ENCODE results near the gene IRF2BPL. TPM values are rescaled to one million over a fixed set of nuclear protein-coding genes. Genes with fewer than 3 reads are reported as not detected.

IRF2BPL gene
- total and polyA plus RNA-seq, 4 donors = 23.7 to 55.0 (median 45.3) TPM

DNA sequence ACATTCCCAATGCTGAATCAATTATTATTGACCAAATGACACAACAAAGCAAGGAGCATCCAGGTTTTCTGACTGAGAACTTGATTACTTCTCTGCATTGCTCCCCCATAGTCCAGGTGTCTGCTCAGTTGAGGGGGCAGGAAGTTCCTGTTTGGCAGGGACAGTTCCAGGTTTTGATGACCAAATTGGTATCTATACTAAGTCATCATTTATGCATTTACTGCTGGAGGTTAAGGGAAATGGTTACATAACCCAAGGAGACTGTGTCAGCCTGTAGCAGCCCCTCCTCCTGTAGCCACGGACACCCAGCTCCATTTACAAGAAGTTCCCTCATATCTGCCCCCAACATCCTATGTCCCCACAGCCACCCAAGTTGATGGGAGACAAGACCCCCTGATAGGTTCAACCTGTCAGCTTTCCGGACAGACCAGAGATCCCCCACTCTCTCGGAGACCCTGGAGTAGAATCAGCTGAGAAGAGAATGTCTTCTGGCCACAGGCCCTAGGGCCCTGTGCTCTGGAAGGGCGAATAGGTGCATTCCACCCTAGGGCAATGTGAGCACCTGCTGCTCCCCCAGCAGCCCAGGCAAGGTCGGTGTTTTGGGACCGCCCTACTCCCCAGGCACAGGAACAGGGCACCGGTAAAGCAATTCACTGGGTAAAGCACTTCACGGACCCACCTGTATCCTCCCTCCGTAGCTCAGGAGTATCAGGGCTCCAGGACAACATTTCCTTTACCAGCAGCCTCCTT lies 23.6 kb downstream of the IRF2BPL start:
- no peaks in the 10 kb centered on the region for H3K9me3 ChIP-seq (ENCODE audit: control insufficient read depth, insufficient read depth, low read length)
- no peaks in the 10 kb centered on the region for H3K36me3 ChIP-seq (ENCODE audit: control insufficient read depth, insufficient read depth, low read length)
- H3K27ac ChIP-seq (ENCODE audit: low read depth, low read length) = no peak overlapping the region
- H3K4me1 ChIP-seq (ENCODE audit: control insufficient read depth, insufficient read depth, low read length) = peaks cover 36% of the 10 kb centered on the region
- no peak for DNase-seq (ENCODE audit: low read depth in 4 of 6, low spot score in 6 of 6)
- H3K4me3 ChIP-seq (ENCODE audit: low read depth, low read length) = no peak overlapping the region
- 65% methylated on average over 9 of the region's 9 CpGs for WGBS (ENCODE audit: insufficient coverage)
- no peaks in the 10 kb centered on the region for H3K27me3 ChIP-seq (ENCODE audit: control insufficient read depth, insufficient read depth, low read length)

DNA sequence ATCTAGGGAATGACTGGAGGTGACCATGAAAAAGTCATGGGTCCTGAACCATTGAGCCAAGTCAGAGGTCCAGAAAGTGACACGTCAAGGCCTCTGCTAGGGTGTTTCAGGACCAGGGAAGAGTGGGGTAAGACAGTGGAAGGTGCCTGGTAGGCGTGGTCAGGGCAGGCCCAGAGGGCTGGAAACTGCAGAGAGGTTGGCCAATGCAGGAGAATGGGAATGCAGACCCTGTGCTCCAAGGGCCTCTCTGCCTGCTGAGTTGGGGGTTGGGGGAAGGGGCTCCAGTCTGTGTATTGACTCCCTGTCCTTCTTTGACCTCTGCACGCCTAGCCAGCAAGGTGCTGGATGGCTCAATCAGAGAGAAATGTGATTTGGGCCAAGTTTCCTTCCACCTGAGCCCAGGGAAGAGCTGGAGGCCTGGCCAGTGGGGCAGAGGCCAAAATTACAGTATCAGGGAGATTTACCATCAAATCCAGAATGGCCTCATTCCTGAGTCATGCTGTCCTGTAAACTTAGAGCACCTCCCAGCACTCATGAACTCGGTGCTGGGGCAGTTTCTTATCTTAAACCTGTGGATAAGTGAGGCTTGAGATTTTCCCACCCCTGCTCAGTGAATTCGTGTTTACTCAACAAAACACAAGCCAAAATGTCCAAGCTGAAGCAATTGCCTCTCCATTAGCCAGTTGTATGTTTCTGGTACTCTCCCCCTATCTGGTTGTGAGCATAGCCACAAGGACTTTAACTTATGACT lies 24.4 kb downstream of the IRF2BPL start:
- Histone ChIP-seq H3K4me1 (ENCODE audit: control insufficient read depth, insufficient read depth, low read length) (peaks cover 44% of the 10 kb centered on the region), H3K27ac (ENCODE audit: low read depth, low read length) (no peak overlapping the region), H3K4me3 (ENCODE audit: low read depth, low read length) (no peak overlapping the region), H3K27me3 (ENCODE audit: control insufficient read depth, insufficient read depth, low read length) (no peaks in the 10 kb centered on the region), H3K9me3 (ENCODE audit: control insufficient read depth, insufficient read depth, low read length) (no peaks in the 10 kb centered on the region), H3K36me3 (ENCODE audit: control insufficient read depth, insufficient read depth, low read length) (no peaks in the 10 kb centered on the region)
- 66% methylated on average over 3 of the region's 5 CpGs for WGBS (ENCODE audit: insufficient coverage)
- DNase-seq (ENCODE audit: low read depth in 4 of 6, low spot score in 6 of 6) = no peak

- DNase-seq (ENCODE audit: low read depth in 4 of 6, low spot score in 6 of 6) = no peak
- H3K27ac ChIP-seq (ENCODE audit: low read depth, low read length) = no peak overlapping the region
- 64% methylated on average over 3 of the region's 6 CpGs for WGBS (ENCODE audit: insufficient coverage)
- peaks cover 48% of the 10 kb centered on the region for H3K4me1 ChIP-seq (ENCODE audit: control insufficient read depth, insufficient read depth, low read length)
- H3K27me3 ChIP-seq (ENCODE audit: control insufficient read depth, insufficient read depth, low read length) = no peaks in the 10 kb centered on the region
- H3K36me3 ChIP-seq (ENCODE audit: control insufficient read depth, insufficient read depth, low read length) = no peaks in the 10 kb centered on the region
- H3K4me3 ChIP-seq (ENCODE audit: low read depth, low read length) = no peak overlapping the region
- no peaks in the 10 kb centered on the region for H3K9me3 ChIP-seq (ENCODE audit: control insufficient read depth, insufficient read depth, low read length)
Measured at GRCh38 chr14:77002889-77003288, 25.6 kb downstream of the IRF2BPL start.

DNA sequence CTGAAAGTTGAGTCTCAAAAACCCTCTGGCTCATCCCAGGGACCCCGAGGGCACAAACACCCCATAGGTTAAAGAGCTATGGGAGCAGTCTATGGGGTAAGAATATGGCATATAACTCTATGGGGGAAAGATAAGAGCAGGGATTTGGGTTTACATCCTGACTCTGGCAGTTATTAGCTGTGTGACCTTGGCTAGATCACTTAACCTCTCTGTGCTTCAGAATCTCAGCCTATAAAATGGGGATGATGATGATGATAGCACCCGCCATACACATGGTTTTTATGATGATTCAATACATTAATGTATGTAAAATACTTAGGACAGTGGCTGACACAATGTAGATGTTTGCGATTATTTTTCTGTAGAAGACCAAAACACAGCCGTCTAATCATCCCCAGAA lies 26.2 kb downstream of the IRF2BPL start:
- Histone ChIP-seq H3K36me3 (ENCODE audit: control insufficient read depth, insufficient read depth, low read length) (no peaks in the 10 kb centered on the region), H3K4me3 (ENCODE audit: low read depth, low read length) (no peak overlapping the region), H3K27ac (ENCODE audit: low read depth, low read length) (no peak overlapping the region), H3K4me1 (ENCODE audit: control insufficient read depth, insufficient read depth, low read length) (peaks cover 42% of the 10 kb centered on the region), H3K27me3 (ENCODE audit: control insufficient read depth, insufficient read depth, low read length) (no peaks in the 10 kb centered on the region), H3K9me3 (ENCODE audit: control insufficient read depth, insufficient read depth, low read length) (no peaks in the 10 kb centered on the region)
- DNase-seq (ENCODE audit: low read depth in 4 of 6, low spot score in 6 of 6) = no peak
- WGBS (ENCODE audit: insufficient coverage) = 100% methylated on average over 1 of the region's 4 CpGs

DNA sequence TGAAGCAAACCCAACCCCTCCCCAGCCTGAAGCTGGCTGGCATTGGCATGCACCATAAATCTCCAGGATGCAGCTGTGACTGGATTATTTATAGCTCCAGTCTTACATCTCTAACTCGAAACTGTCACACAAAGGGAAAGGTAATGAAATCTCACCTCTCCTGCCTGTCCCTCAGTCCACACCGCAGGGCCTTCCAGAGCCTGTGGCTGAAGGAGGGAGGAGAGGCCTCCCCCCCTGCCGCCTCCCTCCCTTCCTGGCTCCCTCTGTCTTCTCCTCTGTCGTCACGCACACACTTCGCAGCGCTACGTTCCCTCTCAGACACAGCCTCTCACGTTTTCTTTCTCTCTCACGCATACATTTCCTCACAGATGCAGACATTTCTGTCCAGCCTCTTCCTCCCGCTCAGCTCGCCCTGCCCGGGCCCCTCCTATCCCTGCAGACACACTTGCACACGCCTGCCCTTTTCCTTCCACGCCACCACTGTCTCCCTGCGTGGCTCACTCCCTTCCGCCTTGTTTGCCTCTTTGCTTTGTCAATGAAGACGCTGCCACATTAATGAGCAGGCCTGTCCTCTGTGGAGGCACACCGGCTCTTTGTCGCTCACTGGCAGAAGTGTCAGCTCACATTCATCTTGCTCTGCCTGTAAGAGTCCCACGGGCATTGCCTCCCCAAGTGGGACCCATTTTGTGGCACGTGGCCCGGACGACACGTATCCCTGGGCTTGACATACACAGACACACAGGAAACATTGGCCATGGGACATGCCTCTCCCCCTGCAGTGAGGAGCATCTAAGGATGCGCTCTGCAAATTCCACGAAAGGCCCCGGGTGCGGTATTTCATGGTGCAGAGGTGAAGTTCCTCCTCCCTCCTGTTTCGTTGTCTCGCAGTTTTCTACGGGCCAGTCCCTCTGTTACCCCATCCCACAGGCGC lies 27.9 kb downstream of the IRF2BPL start:
- Histone ChIP-seq H3K27ac (ENCODE audit: low read depth, low read length) (peak overlapping the region; percentile 72), H3K36me3 (ENCODE audit: control insufficient read depth, insufficient read depth, low read length) (no peaks in the 10 kb centered on the region), H3K4me3 (ENCODE audit: low read depth, low read length) (no peak overlapping the region), H3K9me3 (ENCODE audit: control insufficient read depth, insufficient read depth, low read length) (no peaks in the 10 kb centered on the region), H3K4me1 (ENCODE audit: control insufficient read depth, insufficient read depth, low read length) (peaks cover 30% of the 10 kb centered on the region), H3K27me3 (ENCODE audit: control insufficient read depth, insufficient read depth, low read length) (no peaks in the 10 kb centered on the region)
- 15% methylated on average over 26 of the region's 33 CpGs for WGBS (ENCODE audit: insufficient coverage)
- peak in 3 of 6 donors; percentile 50 to 94 (median 85) for DNase-seq (ENCODE audit: low read depth in 4 of 6, low spot score in 6 of 6)

- no peaks in the 10 kb centered on the region for H3K36me3 ChIP-seq (ENCODE audit: control insufficient read depth, insufficient read depth, low read length)
- no peak for DNase-seq (ENCODE audit: low read depth in 4 of 6, low spot score in 6 of 6)
- WGBS (ENCODE audit: insufficient coverage) = 81% methylated on average over 3 of the region's 3 CpGs
- H3K4me1 ChIP-seq (ENCODE audit: control insufficient read depth, insufficient read depth, low read length) = peaks cover 30% of the 10 kb centered on the region
- H3K9me3 ChIP-seq (ENCODE audit: control insufficient read depth, insufficient read depth, low read length) = no peaks in the 10 kb centered on the region
- no peak overlapping the region for H3K27ac ChIP-seq (ENCODE audit: low read depth, low read length)
- no peaks in the 10 kb centered on the region for H3K27me3 ChIP-seq (ENCODE audit: control insufficient read depth, insufficient read depth, low read length)
- H3K4me3 ChIP-seq (ENCODE audit: low read depth, low read length) = no peak overlapping the region
Measured at GRCh38 chr14:76998910-76999309, 29.6 kb downstream of the IRF2BPL start.

DNA sequence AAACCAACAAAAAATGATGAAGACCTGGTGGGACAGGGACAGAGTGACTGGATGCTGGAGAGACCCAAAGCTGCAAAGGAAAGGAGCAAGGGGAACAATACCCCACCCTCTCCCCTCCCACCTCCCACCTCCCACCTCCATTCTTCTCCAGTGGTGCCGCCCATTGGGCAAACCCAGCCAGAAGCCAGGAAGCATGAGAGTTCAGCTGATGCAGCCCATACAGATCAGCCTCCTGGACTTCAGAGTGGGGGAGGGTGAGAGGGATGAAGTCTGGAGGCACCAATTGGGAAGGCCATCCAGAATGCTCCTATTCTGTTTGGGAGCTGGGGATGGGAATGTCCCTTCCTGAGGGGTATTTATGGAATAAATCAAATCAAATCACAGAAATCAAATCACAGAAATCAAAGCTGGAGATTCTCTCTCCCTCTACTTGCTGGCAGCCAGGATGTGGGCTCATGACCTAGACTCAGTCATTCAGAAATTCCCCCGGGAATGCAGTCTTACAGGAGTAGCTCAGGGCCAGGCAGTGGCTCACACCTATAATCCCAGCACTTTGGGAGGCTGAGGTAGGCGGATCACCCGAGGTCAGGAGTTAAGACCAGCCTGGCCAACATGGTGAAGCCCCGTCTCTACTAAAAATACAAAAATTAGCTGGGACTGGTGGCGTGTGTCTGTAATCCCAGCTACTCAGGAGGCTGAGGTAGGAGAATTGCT lies 31.1 kb downstream of the IRF2BPL start:
- Histone ChIP-seq H3K4me3 (ENCODE audit: low read depth, low read length) (no peak overlapping the region), H3K27ac (ENCODE audit: low read depth, low read length) (no peak overlapping the region), H3K9me3 (ENCODE audit: control insufficient read depth, insufficient read depth, low read length) (no peaks in the 10 kb centered on the region), H3K27me3 (ENCODE audit: control insufficient read depth, insufficient read depth, low read length) (no peaks in the 10 kb centered on the region), H3K36me3 (ENCODE audit: control insufficient read depth, insufficient read depth, low read length) (no peaks in the 10 kb centered on the region), H3K4me1 (ENCODE audit: control insufficient read depth, insufficient read depth, low read length) (peaks cover 30% of the 10 kb centered on the region)
- 67% methylated on average over 2 of the region's 6 CpGs for WGBS (ENCODE audit: insufficient coverage)
- no peak for DNase-seq (ENCODE audit: low read depth in 4 of 6, low spot score in 6 of 6)

DNA sequence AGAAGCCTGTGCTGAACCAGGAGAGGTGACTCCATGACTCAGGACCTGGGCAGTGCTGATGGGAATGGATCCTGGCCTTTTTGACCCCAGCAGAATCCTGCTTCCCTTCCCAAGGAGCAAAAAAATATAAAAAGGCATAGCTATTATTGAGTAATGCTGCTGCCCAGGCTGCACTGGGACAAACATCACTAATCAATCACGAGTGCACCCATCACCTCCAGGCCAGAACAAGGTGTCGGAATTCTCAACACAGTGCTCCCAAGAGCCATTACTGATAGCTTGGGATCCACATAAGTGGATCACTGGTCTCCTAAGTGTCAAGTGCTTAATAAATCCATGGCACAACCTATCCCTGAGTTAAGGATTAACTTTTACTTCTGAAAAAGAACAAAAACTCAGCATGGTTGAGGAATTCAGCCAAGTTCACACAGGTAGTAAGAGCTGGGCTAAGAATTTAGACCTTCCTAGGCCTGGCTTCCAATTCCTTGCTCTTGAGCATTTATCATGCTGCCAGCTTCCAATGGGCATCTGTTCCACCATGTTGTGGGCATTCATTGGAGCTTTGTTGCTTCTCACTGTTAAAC lies 31.9 kb downstream of the IRF2BPL start:
- no peak overlapping the region for H3K27ac ChIP-seq (ENCODE audit: low read depth, low read length)
- no peaks in the 10 kb centered on the region for H3K36me3 ChIP-seq (ENCODE audit: control insufficient read depth, insufficient read depth, low read length)
- no peak overlapping the region for H3K4me3 ChIP-seq (ENCODE audit: low read depth, low read length)
- no peaks in the 10 kb centered on the region for H3K27me3 ChIP-seq (ENCODE audit: control insufficient read depth, insufficient read depth, low read length)
- peaks cover 30% of the 10 kb centered on the region for H3K4me1 ChIP-seq (ENCODE audit: control insufficient read depth, insufficient read depth, low read length)
- WGBS (ENCODE audit: insufficient coverage) = 86% methylated on average over 2 of the region's 2 CpGs
- DNase-seq (ENCODE audit: low read depth in 4 of 6, low spot score in 6 of 6) = no peak
- H3K9me3 ChIP-seq (ENCODE audit: control insufficient read depth, insufficient read depth, low read length) = no peaks in the 10 kb centered on the region

All from spinal cord (tissue), 10 donors.